ENCODE measurements around the gene TCEAL1.
"Not testable (repeated sequence)": the region's sequence is repeated elsewhere in the genome, so short reads cannot be mapped to it uniquely, and the experiment has no call there.

The TCEAL1 gene

DNA sequence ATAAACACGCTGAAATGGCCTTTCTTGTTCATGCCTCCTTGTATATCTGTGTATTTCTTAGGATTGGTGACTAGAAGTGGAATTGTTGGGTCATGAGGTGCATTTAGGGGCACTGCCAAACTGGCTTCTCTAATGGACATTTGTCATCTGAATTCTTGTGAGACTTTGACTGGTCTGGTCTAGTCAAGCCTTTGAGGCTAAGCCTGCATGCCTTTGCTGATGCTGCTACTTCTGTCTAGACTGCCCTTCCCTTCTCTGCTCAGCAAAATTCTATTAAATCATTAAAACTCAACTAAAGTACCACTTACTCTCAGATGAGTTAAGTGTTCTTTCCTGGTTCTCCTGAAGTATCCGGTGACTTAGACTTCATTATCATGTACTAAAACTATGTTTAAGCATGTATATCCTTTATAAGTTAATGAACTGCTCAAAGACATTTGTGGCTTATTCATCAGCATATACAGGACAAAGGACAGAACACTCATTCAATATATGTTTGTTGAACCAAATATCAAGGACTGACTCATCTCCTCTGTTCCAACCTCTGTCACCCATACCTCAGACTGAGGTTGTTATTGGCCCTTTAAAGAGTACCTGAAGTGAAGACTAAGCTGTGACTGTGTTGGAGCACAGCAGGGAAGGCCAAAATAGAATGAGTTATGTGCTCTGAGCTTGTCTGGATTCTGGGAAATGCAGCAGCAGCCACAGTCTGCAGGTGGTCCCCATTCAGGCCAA is 9.0 kb downstream of the TCEAL1 start:
- no peak for DNase-seq

DNA sequence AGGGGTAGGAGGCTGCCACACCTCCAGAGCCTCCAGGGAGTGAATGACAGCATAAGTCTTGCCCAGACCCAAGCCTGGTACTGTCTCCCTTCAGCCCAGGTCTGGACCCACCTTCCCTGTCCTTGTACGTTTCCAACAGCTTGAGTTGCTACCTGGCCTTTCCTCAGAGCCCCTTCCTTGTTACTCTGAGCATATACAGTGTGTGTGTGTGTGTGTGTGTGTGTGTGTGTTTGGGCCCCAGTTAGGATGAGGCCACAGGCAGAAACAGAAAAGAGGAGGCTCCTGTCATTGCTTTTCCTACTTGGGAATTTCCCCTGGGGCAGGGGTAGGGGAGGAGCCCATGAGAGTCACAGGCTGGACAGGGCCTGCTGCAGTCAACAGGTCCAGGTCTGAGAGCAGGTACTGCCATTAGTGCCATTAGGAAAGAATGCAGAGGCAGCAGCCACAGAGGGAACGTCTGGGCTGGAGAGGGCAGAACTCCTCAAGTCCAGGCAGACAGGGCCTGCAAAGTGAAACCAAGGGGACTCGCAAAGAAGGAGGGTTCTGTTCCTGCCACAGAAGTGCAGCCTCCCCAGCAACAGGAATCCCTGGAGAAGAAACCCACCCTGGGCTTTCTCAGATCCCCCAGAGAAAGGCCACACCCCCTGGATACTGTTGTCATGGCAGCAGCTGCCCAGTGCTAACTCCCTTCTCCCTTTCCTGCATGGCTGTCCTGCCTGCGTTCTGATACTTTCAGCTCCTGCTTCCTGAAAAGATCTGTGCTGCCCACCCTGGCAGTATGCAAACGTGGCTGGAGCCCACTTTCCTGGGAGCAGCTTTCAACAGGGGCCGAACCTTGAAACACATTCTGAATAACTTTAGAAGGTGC is 9.9 kb downstream of the TCEAL1 start:
- DNase-seq = peak; percentile 9

DNA sequence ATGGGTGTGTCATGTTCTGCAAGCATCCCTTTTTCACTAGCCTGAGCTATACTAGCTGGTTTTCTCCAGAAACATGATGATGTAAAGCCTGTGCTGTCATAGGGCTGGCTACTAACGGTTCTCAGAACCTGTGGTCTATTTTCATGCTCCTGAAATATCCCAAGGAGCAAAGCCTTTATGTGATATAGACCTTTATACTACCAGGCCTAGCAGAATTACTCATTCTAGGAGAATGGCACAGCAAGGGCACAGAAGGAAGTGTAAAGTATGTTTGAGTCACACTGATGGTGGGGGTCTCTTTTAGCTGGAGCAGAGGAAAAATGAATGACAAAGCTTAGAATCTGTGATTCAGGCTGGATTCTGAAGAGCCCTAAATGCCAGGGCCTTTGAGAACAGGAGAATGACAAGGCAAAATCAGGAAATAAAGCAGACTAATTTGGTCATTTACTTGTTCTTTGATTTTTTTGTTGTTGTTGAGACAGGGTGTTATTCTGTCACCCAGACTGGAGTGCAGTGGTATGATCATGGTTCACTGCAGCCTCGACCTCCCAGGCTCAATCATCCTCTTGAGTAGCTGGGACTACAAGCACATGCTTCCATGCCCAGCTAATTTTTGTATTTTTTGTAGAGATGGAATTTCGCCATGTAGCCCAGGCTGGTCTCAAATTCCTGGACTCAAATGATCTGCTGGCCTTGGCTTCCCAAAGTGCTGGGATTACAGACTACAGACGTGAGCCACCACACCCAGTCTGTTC is 11.8 kb downstream of the TCEAL1 start:
- no peak for DNase-seq

DNA sequence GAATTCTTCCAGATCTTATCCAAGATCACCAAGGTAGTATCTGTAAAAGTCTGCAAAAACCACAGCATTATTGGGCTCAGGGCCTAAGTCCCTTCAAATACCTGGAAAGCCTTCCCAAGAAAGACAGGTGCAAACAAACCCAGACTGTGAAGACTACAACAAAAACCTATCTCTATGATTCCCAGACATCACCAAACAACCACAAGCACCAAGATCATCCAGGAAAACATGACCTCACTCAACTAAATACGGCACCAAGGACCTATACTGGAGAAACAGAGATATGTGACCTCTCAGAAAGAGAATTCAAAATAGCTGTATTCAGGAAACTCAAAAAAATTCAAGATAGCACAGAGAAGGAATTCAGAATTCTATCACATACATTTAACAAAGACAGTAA is 15.3 kb downstream of the TCEAL1 start:
- DNase-seq = no peak

DNA sequence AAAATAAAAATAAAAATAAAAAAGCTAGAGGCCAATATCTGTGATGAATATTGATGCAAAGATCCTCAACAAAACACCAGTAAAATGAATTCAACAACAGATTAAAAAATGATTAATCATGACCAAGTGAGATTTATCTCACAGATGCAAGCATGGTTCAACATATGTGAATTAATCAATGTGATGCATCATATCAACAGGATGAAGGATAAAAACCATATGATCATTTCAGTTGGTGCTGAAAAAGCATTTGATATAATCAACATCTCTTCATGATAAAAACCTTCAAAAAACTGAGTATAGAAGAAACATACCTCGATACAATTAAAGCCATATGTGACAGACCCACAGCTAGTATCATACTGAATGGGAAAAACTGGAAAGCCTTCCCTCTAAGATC is 18.9 kb downstream of the TCEAL1 start:
- DNase-seq = no peak

DNA sequence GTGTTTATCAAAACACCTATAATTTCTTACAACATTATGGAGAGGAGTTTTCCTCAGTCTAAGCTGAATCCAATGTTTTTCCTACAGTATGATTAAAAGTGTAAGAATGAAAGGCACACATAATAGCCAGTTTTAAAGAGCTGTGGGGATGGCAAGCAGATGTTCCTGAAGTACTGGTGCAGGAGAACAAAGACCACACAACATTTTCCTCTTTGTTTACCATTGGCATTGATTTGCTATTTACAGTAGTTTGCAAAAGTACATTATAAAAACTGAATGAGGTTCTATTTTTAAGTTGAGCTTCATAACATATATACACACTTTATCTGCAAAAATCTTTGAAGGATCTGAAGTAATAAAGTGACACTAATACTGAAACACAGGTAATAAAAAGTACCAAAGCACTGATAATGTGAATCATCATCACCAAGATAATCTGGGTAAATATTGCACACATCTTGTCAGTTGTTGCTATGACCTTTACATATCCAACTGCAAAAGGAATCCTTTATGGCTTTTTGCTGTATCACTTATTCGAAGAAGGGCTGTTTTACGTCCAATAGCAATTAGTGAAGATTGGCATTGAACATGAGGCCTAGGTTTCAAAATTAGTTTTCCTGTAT is 22.5 kb downstream of the TCEAL1 start:
- DNase-seq = peak; percentile 6

DNA sequence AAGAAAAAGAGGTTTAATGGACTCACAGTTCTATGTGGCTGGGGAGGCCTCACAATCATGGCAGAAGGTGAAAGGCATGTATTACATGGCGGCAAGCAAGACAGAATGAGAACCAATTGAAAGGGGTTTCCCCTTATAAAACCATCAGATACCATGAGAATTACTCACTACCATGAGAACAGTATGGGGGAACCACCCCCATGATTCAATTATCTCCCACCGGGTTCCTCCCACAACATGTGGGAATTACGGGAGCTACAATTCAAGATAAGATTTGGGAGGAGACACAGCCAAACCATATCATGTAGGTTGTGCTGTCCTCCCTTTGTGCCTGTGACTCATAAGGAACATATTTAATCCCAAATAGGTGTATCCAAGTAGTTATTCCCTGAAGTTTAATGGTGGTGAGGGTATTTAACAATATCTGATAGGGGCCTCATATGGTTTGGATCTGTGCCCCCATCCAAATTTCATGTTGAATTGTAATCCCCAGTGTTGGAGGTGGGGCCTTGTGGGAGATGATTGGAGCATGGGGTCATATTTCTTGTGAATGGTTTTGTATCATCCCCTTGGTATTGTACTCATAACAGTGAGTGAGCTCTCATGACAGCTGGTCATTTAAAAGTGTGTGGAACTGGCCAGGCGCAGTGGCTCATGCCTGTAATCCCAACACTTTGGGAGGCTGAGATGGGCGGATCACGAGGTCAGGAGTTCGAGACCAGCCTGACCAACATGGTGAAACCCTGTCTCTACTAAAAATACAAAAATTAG is 26.6 kb downstream of the TCEAL1 start:
- not testable (repeated sequence) for DNase-seq

DNA sequence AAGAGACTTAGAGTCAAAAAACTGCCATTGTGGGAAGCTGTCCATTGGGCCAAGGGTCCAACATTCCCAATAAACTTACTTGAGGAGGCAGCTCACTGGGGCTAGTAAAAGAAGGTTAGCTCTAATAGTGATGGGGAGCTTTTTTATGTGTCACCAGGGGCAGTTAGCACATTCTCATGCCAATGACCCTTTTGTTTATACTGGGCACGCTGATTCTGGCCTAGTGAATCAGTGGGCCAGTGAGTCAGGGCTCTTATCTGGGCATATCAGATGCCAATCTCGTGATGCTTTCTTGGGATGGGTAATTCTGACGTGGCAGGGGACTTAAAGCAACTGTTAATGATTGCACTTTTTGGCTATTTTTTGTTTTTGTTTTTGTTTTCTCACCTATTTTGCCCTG is 27.8 kb downstream of the TCEAL1 start:
- DNase-seq = no peak

DNA sequence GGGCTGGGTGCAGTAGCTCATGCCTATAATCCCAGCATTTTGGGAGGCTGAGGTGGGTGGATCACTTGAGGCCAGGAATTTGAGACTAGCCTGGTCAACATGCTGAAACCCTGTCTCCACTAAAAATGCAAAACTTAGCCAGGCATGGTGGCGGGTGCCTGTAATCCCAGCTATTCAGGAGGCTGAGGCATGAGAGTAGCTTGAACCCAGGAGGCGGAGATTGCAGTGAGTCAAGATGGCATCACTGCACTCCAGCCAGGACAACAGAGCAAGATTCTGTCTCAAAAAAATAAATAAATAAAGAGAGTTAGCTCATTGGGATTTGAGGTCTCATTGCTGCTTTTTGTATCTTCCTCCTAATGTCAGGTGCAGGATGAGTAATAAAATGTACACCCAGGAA is 28.3 kb downstream of the TCEAL1 start:
- DNase-seq = not testable (repeated sequence)

DNA sequence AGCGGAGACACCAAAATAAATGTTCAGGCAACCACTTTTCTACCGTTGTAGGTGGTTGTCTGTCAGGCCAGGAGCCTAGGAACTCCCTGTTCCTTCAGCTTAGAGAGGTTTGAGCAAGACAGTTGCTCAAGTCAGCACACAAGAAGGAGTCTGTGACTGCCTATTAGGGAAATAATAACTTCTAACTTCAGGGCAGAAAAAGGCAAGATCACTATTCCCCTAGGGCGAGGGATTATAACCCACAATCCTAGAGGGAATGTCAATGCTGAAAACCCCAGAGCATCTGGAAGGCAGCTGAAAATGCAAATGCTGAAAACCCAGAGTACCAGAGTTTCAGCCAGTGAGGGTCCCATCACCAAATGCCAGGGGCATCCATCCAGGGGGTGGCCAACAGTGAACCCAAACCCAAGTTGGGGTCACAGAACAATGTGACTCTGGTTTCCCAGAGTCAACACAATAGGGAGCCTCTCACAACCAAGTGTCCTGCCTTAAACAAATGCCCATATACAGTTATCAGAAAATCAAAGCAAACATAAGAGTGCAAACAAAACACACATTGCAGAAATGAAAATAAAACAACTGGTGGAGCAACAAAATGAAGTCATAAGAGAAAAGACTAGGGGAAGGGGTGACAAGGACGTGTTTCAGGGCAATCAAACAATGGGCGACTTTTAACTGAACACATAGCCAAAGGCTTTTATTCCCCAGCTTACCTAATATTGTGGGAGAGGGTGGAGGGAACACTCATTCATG is 30.1 kb downstream of the TCEAL1 start:
- no peak for DNase-seq

DNA sequence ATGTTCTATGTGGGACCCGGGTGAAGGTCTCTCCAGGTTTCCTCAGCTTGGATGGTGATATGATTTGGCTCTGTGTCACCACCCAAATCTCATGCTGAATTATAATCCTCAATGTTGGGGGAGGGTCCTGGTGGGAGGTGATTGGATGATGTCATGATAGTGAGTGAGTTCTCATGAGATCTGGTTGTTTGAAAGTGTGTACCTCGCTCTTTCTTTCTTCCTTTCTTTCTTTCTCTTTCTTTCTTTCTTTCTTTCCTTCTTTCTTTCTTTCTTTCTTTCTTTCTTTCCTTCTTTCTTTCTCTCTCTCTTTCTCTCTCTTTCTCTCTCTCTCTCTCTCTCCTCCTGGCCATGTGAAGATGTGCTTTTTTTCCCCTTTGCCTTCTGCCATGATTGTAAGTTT is 30.7 kb downstream of the TCEAL1 start:
- DNase-seq = not testable (repeated sequence)

DNA sequence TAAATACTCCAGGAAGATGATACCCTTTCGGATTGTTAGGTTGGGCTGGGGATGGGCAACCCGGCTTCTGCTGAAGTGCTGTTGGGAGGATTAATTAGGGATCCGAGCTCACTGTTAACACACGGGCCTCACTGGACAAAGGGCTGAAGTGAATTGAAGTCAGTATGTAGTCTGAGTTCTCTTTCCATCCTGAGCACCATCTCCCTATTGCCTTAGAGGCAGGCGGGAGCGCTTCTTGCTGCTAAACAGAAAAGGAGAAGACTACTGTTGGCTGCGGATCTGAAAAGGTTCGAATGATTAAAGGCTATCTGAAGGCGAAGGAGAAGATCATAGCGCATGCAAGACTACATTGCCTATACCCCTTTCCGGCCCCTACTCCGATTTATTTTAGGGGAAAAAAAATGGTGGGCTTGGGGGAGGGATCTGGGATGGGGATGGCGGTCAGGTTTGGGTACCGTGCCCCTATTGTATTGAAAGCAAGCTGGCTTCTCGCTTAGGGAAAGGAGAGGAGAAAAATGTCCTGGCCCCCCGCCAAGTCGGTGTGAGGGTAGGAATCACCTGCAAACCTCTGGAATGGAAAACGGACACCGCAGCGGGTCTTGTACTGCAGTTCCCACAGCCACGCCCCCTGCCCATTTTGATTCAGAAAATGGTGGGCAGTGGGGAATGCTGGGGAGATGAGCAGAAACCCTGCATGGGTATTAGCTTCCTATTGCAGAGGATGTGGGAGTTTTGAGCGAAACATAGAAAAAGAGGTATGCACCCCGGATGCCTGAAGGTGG is 35.4 kb downstream of the TCEAL1 start:
- DNase-seq = no peak

DNA sequence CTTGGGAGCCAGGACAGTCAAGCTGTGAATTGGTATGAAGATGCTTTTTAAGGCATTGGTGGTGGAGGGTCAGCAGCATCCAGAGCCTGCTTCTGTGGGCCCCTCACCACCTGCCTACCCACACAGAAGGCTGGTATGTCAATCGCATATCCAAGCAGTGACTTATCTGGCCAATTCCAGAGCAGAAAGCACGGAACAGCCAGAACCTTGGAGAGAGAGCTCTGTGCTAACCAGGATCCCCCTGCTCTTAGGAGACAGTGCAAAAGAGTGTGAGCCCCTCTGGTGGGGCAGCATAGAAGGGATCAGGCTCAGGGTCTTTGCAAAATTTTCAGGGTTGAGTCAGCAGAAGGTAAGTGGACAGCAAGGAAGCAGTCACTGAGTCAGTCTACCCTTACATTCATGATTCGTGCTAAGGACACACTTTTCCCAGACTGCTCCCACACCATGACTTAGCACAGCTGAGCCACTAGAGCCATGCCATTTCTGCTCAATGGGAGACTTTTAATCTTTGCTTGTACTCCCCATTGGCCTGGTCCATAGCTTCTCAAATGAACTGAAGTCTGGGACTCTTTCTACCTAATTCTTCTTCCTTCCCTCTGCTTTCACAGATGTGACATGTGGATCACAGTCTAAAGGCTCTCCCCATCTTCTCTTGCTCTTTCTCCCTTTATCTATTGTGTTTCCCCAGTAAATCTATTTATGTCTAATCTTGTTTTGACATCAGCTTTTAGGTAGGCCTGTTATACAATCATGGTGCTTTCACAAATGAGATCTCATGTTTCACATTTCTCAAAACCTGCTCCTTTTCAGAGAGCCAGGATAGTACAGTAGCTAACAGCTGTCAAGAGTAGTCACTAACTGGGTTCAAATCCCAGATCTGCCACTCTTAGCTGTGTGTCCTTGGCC is 37.7 kb downstream of the TCEAL1 start:
- no peak for DNase-seq

DNA sequence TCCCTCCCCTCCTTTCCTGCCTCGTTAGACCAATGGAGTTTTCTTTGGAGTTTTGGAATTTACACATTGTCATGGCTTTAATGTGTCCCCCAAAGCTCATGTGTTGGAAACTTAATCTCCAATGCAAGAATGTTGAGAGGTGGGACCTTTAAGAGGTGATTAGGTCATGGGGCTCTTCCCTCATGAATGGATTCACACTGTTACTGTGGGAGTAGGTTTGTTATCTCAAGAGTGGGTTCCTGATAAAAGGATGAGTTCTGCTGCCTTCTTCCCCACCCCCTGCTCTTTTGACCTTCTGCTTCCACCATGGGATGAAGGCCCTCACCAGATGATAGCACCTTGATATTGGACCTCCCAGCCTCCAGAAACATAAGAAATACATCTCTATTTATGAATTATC is 41.0 kb downstream of the TCEAL1 start:
- no peak for DNase-seq

DNA sequence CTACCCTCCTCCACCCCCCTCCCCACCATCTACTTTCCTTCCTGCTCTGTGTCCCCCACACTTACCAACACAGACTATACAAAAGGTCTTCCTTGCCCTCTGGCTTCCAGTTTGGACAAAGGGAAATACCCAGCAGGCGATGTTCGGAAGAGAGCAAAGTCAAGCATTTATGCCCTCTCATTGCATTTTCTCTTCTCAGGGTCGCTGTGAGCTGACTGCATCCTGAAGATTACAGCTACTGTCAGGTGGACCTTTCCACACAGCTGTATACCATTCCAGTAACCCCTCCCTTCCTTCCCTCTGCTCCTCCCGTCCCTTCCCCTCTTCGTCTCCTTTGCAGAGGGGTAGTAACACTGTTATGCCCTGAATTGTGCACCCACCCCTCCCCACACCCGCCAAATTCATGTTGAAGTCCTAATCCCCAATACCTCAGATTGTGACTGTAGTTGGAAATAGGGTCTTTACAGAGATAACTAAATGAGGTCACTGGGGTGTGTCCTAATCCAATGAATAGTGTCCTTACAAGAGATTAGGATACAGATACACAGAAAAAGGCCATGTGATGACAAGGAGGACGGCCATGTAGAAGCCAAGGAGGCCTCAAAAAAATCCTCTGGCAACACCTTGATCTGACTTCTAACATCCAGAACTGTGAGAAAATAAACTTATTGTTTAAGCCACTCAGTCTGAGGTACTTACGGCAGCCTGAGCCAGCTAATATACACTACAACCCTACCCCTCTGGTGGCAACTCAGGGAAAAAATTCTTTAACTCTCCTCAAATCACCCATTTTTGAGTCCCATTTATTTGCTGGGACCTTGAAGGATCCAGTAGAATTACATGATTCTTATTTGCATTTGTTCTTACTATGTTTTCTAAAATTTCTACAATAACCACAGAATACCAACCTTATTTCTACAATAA is 46.0 kb downstream of the TCEAL1 start:
- no peak for DNase-seq

DNA sequence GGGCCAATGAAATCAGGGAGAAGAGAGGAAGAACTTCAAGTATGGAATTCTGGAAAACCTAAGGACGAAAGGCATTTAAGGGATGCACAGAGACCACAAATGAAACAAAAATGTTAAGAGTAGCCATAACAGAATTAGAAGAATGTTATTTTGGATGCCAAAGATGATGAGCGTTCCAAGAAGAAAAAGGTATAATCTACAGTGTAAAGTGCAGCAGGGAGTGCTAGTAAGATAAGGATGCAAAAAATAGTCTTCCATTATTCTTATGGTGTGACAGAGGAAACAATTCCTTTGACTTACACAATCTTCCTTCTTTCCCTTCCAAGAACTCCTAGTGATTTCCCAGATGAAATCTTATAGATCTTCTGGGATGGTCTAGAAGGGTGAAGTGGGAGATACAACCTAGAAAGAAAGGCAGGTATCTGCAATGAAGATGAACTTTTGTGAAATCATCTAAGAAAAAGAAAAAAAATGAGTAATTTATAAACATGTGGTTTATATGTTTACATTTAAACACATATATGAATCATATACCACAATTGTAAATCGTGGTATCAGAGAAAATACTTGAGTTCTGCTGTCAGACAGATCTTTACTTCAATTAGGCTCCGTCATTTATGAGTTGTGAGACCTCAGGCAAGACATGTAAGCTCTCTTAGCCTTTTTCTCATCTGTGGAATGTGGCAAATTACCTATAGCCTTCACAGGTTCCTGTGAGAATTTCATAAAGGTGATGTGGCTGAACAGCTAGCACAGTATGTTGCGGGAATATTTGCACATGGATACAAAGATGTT is 49.6 kb downstream of the TCEAL1 start:
- DNase-seq = no peak
